ENCODE data around the gene NEK6. TPM values are rescaled to one million over a fixed set of nuclear protein-coding genes. Genes with fewer than 3 reads are reported as not detected.

The NEK6 gene
- total RNA-seq, 1 donor, result 11.2 TPM

GRCh38 chr9:124337562-124337961 lies 79.8 kb downstream of the NEK6 start:
- H3K4me1 ChIP-seq (ENCODE audit: insufficient read depth, low read length), result no peaks in the 10 kb centered on the region
- H3K27me3 ChIP-seq (ENCODE audit: insufficient read depth, low read length), result no peaks in the 10 kb centered on the region
- H3K9me3 ChIP-seq (ENCODE audit: low read depth, low read length), result no peaks in the 10 kb centered on the region
- no peak overlapping the region for H3K4me3 ChIP-seq (ENCODE audit: low read length)

GRCh38 chr9:124339603-124340146 lies 81.9 kb downstream of the NEK6 start:
- Histone ChIP-seq H3K27me3 (ENCODE audit: insufficient read depth, low read length) (no peaks in the 10 kb centered on the region), H3K4me1 (ENCODE audit: insufficient read depth, low read length) (no peaks in the 10 kb centered on the region), H3K4me3 (ENCODE audit: low read length) (no peak overlapping the region), H3K9me3 (ENCODE audit: low read depth, low read length) (no peaks in the 10 kb centered on the region)

- H3K4me3 ChIP-seq (ENCODE audit: low read length), result no peak overlapping the region
- H3K4me1 ChIP-seq (ENCODE audit: insufficient read depth, low read length), result no peaks in the 10 kb centered on the region
- no peaks in the 10 kb centered on the region for H3K27me3 ChIP-seq (ENCODE audit: insufficient read depth, low read length)
- H3K9me3 ChIP-seq (ENCODE audit: low read depth, low read length), result no peaks in the 10 kb centered on the region
These were observed 82.7 kb downstream of the NEK6 start for GRCh38 chr9:124340219-124341069.

GRCh38 chr9:124341455-124342170 lies 83.9 kb downstream of the NEK6 start:
- Histone ChIP-seq H3K27me3 (ENCODE audit: insufficient read depth, low read length) (no peaks in the 10 kb centered on the region), H3K4me1 (ENCODE audit: insufficient read depth, low read length) (no peaks in the 10 kb centered on the region)

GRCh38 chr9:124342402-124342775 lies 84.6 kb downstream of the NEK6 start:
- H3K9me3 ChIP-seq (ENCODE audit: low read depth, low read length), result no peaks in the 10 kb centered on the region
- no peaks in the 10 kb centered on the region for H3K27me3 ChIP-seq (ENCODE audit: insufficient read depth, low read length)

More at GRCh38 chr9:124341455-124342170, 83.9 kb downstream of the NEK6 start:
- H3K4me3 ChIP-seq (ENCODE audit: low read length), result no peak overlapping the region
- H3K9me3 ChIP-seq (ENCODE audit: low read depth, low read length), result no peaks in the 10 kb centered on the region

GRCh38 chr9:124342776-124343485 lies 85.2 kb downstream of the NEK6 start:
- no peaks in the 10 kb centered on the region for H3K9me3 ChIP-seq (ENCODE audit: low read depth, low read length)
- no peak overlapping the region for H3K4me3 ChIP-seq (ENCODE audit: low read length)
- no peaks in the 10 kb centered on the region for H3K27me3 ChIP-seq (ENCODE audit: insufficient read depth, low read length)
- no peaks in the 10 kb centered on the region for H3K4me1 ChIP-seq (ENCODE audit: insufficient read depth, low read length)

More at GRCh38 chr9:124342402-124342775, 84.6 kb downstream of the NEK6 start:
- Histone ChIP-seq H3K4me3 (ENCODE audit: low read length) (no peak overlapping the region), H3K4me1 (ENCODE audit: insufficient read depth, low read length) (no peaks in the 10 kb centered on the region)

- Histone ChIP-seq H3K9me3 (ENCODE audit: low read depth, low read length) (no peaks in the 10 kb centered on the region), H3K4me1 (ENCODE audit: insufficient read depth, low read length) (no peaks in the 10 kb centered on the region), H3K4me3 (ENCODE audit: low read length) (no peak overlapping the region), H3K27me3 (ENCODE audit: insufficient read depth, low read length) (no peaks in the 10 kb centered on the region)
These were observed 86.0 kb downstream of the NEK6 start for GRCh38 chr9:124343533-124344290.

GRCh38 chr9:124344291-124345050 lies 86.7 kb downstream of the NEK6 start:
- Histone ChIP-seq H3K4me1 (ENCODE audit: insufficient read depth, low read length) (no peaks in the 10 kb centered on the region), H3K27me3 (ENCODE audit: insufficient read depth, low read length) (no peaks in the 10 kb centered on the region), H3K4me3 (ENCODE audit: low read length) (no peak overlapping the region), H3K9me3 (ENCODE audit: low read depth, low read length) (no peaks in the 10 kb centered on the region)

- H3K4me1 ChIP-seq (ENCODE audit: insufficient read depth, low read length), result no peaks in the 10 kb centered on the region
- no peaks in the 10 kb centered on the region for H3K9me3 ChIP-seq (ENCODE audit: low read depth, low read length)
- no peaks in the 10 kb centered on the region for H3K27me3 ChIP-seq (ENCODE audit: insufficient read depth, low read length)
- no peak overlapping the region for H3K4me3 ChIP-seq (ENCODE audit: low read length)
These were observed 87.3 kb downstream of the NEK6 start for GRCh38 chr9:124345063-124345462.

- H3K27me3 ChIP-seq (ENCODE audit: insufficient read depth, low read length), result no peaks in the 10 kb centered on the region
- no peaks in the 10 kb centered on the region for H3K4me1 ChIP-seq (ENCODE audit: insufficient read depth, low read length)
- H3K4me3 ChIP-seq (ENCODE audit: low read length), result no peak overlapping the region
- no peaks in the 10 kb centered on the region for H3K9me3 ChIP-seq (ENCODE audit: low read depth, low read length)
These were observed 88.1 kb downstream of the NEK6 start for GRCh38 chr9:124345751-124346281.

GRCh38 chr9:124346347-124347163 lies 88.8 kb downstream of the NEK6 start:
- Histone ChIP-seq H3K4me1 (ENCODE audit: insufficient read depth, low read length) (no peaks in the 10 kb centered on the region), H3K27me3 (ENCODE audit: insufficient read depth, low read length) (no peaks in the 10 kb centered on the region), H3K9me3 (ENCODE audit: low read depth, low read length) (no peaks in the 10 kb centered on the region), H3K4me3 (ENCODE audit: low read length) (no peak overlapping the region)

- H3K4me1 ChIP-seq (ENCODE audit: insufficient read depth, low read length), result no peaks in the 10 kb centered on the region
- H3K9me3 ChIP-seq (ENCODE audit: low read depth, low read length), result no peaks in the 10 kb centered on the region
- no peaks in the 10 kb centered on the region for H3K27me3 ChIP-seq (ENCODE audit: insufficient read depth, low read length)
- no peak overlapping the region for H3K4me3 ChIP-seq (ENCODE audit: low read length)
These were observed 89.6 kb downstream of the NEK6 start for GRCh38 chr9:124347206-124347967.
